Liver (tissue), 9 donors: ENCODE measurements around the gene SBDS. TPM values are rescaled to one million over a fixed set of nuclear protein-coding genes. Genes with fewer than 3 reads are reported as not detected.

Experiments used
- DNase-seq: peaks from one replicate; pipeline ENCODE4 v3.0.0-alpha.2; 2017; ENCODE audit warnings: low spot score
- H3K27ac ChIP-seq, 2 donors: one replicate each; pipeline ENCODE4 v1.7.0; 2013; ENCODE audit warnings: inconsistent platforms in 2 of 2, low read length in 2 of 2, control low read depth in 1 of 2, low read depth in 1 of 2, mild to moderate bottlenecking in 1 of 2
- H3K27me3 ChIP-seq, 4 donors: one replicate each; pipeline versions ENCODE4 v1.6.1 to v1.7.0; 2013; ENCODE audit warnings: low read length in 3 of 4, inconsistent platforms in 1 of 4, mild to moderate bottlenecking in 1 of 4, moderate library complexity in 1 of 4; ENCODE audit not compliant: control insufficient read depth in 4 of 4, insufficient read depth in 4 of 4
- H3K36me3 ChIP-seq, 4 donors: one replicate each; pipeline versions ENCODE4 v1.6.1 to v1.7.0; 2013; ENCODE audit warnings: low read length in 3 of 4, mild to moderate bottlenecking in 3 of 4, low read depth in 1 of 4, moderate library complexity in 1 of 4; ENCODE audit not compliant: control insufficient read depth in 4 of 4, insufficient read depth in 3 of 4
- H3K4me1 ChIP-seq, 4 donors: one replicate each; pipeline versions ENCODE4 v1.6.1 to v1.7.0; 2013; ENCODE audit warnings: low read length in 3 of 4, mild to moderate bottlenecking in 3 of 4, moderate library complexity in 1 of 4; ENCODE audit not compliant: control insufficient read depth in 4 of 4, insufficient read depth in 4 of 4
- H3K4me3 ChIP-seq, 3 donors: one replicate each; pipeline versions ENCODE4 v1.6.1 to v1.7.0; 2013; ENCODE audit warnings: low read length in 3 of 3, control low read depth in 1 of 3, low read depth in 1 of 3, mild to moderate bottlenecking in 1 of 3
- H3K9ac ChIP-seq, 2 donors: one replicate each; pipeline ENCODE4 v1.7.0; 2013; ENCODE audit warnings: low read length in 2 of 2, mild to moderate bottlenecking in 2 of 2, moderate library complexity in 2 of 2, control low read depth in 1 of 2, low read depth in 1 of 2
- H3K9me3 ChIP-seq, 4 donors: one replicate each; pipeline versions ENCODE4 v1.6.1 to v1.7.0; 2013; ENCODE audit warnings: low read length in 3 of 4; ENCODE audit not compliant: control insufficient read depth in 4 of 4
- CTCF ChIP-seq: fragments of 150-350 bp; IDR thresholded peaks from 2 replicates; pipeline ENCODE4 v1.5.1; 2017; ENCODE audit warnings: improper control_type of control experiment, low read depth, low read length; ENCODE audit not compliant: missing input control
- EGR1 ChIP-seq, 2 donors: IDR thresholded peaks; 2 replicates each; pipeline ENCODE4 v1.6.1; 2016 to 2018; ENCODE audit warnings: antibody characterized with exemption in 2 of 2, low read depth in 2 of 2
- FOXA1 ChIP-seq: IDR thresholded peaks from 2 replicates; pipeline ENCODE4 v1.6.1; 2016; ENCODE audit warnings: antibody characterized with exemption
- FOXA2 ChIP-seq: IDR thresholded peaks from 2 replicates; pipeline ENCODE4 v1.6.1; 2016; ENCODE audit warnings: antibody characterized with exemption
- GABPA ChIP-seq, 2 donors: IDR thresholded peaks in 1 of 2; conservative IDR thresholded peaks in 1 of 2; 2 replicates each; pipeline ENCODE4 v1.6.1; 2016; ENCODE audit warnings: antibody characterized with exemption in 2 of 2, mild to moderate bottlenecking in 1 of 2, moderate library complexity in 1 of 2
- HNF4A ChIP-seq, 2 donors: conservative IDR thresholded peaks; 2 replicates each; pipeline ENCODE4 v1.6.1; 2016; ENCODE audit warnings: antibody characterized with exemption in 2 of 2, mild to moderate bottlenecking in 2 of 2
- HNF4G ChIP-seq: IDR thresholded peaks from 2 replicates; pipeline ENCODE4 v1.6.1; 2016; ENCODE audit warnings: antibody characterized with exemption
- JUND ChIP-seq, 2 donors: IDR thresholded peaks; 2 replicates each; pipeline ENCODE4 v1.6.1; 2016; ENCODE audit warnings: antibody characterized with exemption in 2 of 2
- RAD21 ChIP-seq, 2 donors: IDR thresholded peaks; 2 replicates each; pipeline ENCODE4 v1.6.1; 2016; ENCODE audit warnings: antibody characterized with exemption in 2 of 2, mild to moderate bottlenecking in 2 of 2
- RXRA ChIP-seq, 2 donors: IDR thresholded peaks; 2 replicates each; pipeline ENCODE4 v1.6.1; 2017 to 2018; ENCODE audit warnings: antibody characterized with exemption in 2 of 2, mild to moderate bottlenecking in 1 of 2
- TAF1 ChIP-seq: conservative IDR thresholded peaks from 2 replicates; pipeline ENCODE4 v1.6.1; 2016; ENCODE audit warnings: antibody characterized with exemption, mild to moderate bottlenecking
- YY1 ChIP-seq: IDR thresholded peaks from 2 replicates; pipeline ENCODE4 v1.6.1; 2016; ENCODE audit warnings: antibody characterized with exemption, mild to moderate bottlenecking
- WGBS: extraction: QIAGEN DNeasy Blood & Tissue Kit; methylation state at CpG from one replicate; pipeline ENCODE4 v1.1.7; 2013; 5-methylcytosine and 5-hydroxymethylcytosine counted together
- polyA plus RNA-seq, 2 donors: library from polyadenylated mRNA; stranded (reverse) in 1 of 2; unstranded in 1 of 2; fragments of 200-250 nt in 1 of 2; fragments of >200 nt in 1 of 2; fragmentation: Nextera tagmentation in 1 of 2; extraction: Ambion mirVana in 1 of 2; gene quantifications; one replicate each; pipeline versions ENCODE4 v1.2.1 to v1.2.3, GENCODE V29; 2013 to 2015
- total RNA-seq, 2 donors: library from RNA; depleted of rRNA; stranded (reverse); fragments of >200 nt; gene quantifications; one replicate each; pipeline ENCODE4 v1.2.3, GENCODE V29; 2014
- TF ChIP-seq, protein P1 (sequence below): IDR thresholded peaks from 2 replicates; pipeline ENCODE4 v1.6.1; 2016; ENCODE audit warnings: antibody characterized with exemption
- TF ChIP-seq, protein P2 (sequence below): IDR thresholded peaks from 2 replicates; pipeline ENCODE4 v1.6.1; 2016; ENCODE audit warnings: antibody characterized with exemption, mild to moderate bottlenecking
- TF ChIP-seq, protein P3 (sequence below): IDR thresholded peaks from 2 replicates; pipeline ENCODE4 v1.6.1; 2016; ENCODE audit warnings: antibody characterized with exemption
- donor health status: healthy.
- donor health status: healthy.
- donor health status: healthy.
- donor health status: healthy.
- donor health status: healthy.

SBDS gene
- total and polyA plus RNA-seq, 4 donors, result 34.1 to 66.0 (median 59.6) TPM

- TF ChIP-seq, protein P1, sequence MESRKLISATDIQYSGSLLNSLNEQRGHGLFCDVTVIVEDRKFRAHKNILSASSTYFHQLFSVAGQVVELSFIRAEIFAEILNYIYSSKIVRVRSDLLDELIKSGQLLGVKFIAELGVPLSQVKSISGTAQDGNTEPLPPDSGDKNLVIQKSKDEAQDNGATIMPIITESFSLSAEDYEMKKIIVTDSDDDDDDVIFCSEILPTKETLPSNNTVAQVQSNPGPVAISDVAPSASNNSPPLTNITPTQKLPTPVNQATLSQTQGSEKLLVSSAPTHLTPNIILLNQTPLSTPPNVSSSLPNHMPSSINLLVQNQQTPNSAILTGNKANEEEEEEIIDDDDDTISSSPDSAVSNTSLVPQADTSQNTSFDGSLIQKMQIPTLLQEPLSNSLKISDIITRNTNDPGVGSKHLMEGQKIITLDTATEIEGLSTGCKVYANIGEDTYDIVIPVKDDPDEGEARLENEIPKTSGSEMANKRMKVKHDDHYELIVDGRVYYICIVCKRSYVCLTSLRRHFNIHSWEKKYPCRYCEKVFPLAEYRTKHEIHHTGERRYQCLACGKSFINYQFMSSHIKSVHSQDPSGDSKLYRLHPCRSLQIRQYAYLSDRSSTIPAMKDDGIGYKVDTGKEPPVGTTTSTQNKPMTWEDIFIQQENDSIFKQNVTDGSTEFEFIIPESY, result no peak
- no peak for TF ChIP-seq YY1
- no peak for TF ChIP-seq EGR1 (IDR thresholded peaks at IDR 0.05; ENCODE audit: low read depth in 2 of 2)
Observed at GRCh38 chr7:66958538-66959350, 36.6 kb downstream of the SBDS start (continued).

GRCh38 chr7:66957595-66958290 is 37.6 kb downstream of the SBDS start:
- peaks cover 14 to 60% (median 37%) of the 10 kb centered on the region in 4 donors for H3K36me3 ChIP-seq
- TF ChIP-seq TAF1 (no peak), HNF4A (conservative IDR thresholded peaks at IDR 0.05) (no peak), FOXA2 (no peak), RAD21 (IDR thresholded peaks at IDR 0.05) (no peak), EGR1 (IDR thresholded peaks at IDR 0.05; ENCODE audit: low read depth in 2 of 2) (no peak), HNF4G (no peak), GABPA (IDR thresholded peaks at IDR 0.05 in 1 of 2, conservative IDR thresholded peaks at IDR 0.05 in 1 of 2) (no peak), RXRA (IDR thresholded peaks at IDR 0.05) (no peak), FOXA1 (no peak), CTCF (no peak), JUND (IDR thresholded peaks at IDR 0.05) (no peak), YY1 (no peak)
- TF ChIP-seq, protein P2, sequence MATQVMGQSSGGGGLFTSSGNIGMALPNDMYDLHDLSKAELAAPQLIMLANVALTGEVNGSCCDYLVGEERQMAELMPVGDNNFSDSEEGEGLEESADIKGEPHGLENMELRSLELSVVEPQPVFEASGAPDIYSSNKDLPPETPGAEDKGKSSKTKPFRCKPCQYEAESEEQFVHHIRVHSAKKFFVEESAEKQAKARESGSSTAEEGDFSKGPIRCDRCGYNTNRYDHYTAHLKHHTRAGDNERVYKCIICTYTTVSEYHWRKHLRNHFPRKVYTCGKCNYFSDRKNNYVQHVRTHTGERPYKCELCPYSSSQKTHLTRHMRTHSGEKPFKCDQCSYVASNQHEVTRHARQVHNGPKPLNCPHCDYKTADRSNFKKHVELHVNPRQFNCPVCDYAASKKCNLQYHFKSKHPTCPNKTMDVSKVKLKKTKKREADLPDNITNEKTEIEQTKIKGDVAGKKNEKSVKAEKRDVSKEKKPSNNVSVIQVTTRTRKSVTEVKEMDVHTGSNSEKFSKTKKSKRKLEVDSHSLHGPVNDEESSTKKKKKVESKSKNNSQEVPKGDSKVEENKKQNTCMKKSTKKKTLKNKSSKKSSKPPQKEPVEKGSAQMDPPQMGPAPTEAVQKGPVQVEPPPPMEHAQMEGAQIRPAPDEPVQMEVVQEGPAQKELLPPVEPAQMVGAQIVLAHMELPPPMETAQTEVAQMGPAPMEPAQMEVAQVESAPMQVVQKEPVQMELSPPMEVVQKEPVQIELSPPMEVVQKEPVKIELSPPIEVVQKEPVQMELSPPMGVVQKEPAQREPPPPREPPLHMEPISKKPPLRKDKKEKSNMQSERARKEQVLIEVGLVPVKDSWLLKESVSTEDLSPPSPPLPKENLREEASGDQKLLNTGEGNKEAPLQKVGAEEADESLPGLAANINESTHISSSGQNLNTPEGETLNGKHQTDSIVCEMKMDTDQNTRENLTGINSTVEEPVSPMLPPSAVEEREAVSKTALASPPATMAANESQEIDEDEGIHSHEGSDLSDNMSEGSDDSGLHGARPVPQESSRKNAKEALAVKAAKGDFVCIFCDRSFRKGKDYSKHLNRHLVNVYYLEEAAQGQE, result no peak
- TF ChIP-seq, protein P3, sequence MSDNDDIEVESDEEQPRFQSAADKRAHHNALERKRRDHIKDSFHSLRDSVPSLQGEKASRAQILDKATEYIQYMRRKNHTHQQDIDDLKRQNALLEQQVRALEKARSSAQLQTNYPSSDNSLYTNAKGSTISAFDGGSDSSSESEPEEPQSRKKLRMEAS, result no peak
- TF ChIP-seq, protein P1, result no peak

More at GRCh38 chr7:66957595-66958290, 37.6 kb downstream of the SBDS start:
- Histone ChIP-seq H3K9me3 (no peaks in the 10 kb centered on the region), H3K27me3 (no peaks in the 10 kb centered on the region), H3K9ac (no peak overlapping the region), H3K4me1 (no peaks in the 10 kb centered on the region), H3K27ac (no peak overlapping the region), H3K4me3 (no peak overlapping the region)
- WGBS, result 92% methylated on average over 13 of the region's 13 CpGs
- DNase-seq, result no peak
